ENCODE data around the gene SIRPA.

SIRPA gene

DNA sequence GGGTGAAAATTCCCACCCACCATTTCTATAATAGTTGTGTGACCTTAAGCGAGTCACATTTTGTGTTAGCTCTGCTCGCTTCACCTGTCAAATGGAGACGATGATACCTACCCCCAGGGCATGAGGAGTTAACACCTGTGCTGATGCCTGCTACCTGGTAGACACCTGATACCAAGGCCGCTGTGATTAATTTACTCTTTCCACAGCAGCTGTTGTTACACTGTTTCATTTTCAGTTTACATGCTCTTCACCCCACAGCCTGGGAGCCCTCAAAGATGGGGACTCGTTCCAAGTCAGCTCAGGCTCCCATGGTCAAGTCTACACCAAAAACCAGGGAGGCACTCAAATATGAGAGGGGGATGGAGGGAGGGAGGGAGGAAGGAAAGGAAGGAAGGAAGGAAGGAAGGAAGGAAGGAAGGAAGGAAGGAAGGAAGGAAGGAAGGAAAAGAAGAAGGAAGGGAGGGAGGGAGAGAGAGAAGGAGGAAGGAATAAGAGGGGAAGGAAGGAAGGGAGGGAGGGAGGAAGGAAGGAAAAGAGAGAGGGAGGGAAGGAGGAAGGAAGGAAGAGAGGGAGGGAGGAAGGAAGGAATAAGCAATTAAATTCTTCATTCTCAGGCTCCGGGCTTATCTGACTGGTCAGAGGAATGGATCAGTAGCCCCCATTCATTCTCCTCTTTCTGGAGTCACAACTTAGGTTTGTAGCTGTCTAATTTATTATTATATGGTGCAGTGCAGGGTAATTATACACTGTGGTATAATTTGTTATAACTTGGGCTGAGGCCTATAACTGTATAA lies 57.7 kb downstream of the SIRPA start:
- FAIRE-seq = no peak

DNA sequence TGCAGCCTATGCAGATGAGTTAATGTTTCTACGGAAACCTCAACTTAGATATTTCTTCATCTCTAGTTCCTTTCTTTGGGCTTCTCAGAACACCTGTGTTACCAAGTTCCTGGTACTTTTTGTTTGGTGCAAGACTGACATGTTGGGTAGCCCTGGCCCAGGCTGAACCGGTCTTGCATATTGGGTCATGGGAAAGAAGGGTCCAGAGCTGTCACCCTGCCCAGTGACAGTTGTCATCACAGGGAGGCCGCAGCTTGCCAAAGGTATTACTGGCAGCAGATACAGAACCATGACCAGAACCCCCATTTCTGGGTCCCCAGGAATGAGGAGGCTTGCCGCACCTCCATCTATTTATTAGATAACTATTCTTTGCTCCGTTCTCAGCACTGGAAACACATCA lies 58.4 kb downstream of the SIRPA start:
- FAIRE-seq = no peak

DNA sequence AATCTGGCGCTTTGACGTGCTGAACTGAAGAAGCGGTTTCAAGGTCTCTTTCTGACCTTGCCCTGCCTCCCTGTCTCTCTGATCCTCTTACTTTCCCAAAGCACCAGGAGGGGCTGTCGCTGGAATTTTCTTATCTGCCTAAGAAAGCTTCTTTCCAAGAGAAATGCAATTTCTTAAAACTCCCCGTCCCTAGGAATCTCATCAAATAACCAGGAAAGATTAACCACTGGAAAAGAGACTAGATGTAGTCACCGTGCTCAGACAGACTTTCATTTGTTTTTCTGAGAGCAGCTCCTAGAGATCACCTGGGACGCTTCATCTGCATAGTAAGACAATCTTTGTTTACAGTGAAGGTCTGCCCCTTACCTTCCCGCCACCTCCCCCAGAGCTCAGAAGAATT lies 60.0 kb downstream of the SIRPA start:
- no peak for FAIRE-seq

DNA sequence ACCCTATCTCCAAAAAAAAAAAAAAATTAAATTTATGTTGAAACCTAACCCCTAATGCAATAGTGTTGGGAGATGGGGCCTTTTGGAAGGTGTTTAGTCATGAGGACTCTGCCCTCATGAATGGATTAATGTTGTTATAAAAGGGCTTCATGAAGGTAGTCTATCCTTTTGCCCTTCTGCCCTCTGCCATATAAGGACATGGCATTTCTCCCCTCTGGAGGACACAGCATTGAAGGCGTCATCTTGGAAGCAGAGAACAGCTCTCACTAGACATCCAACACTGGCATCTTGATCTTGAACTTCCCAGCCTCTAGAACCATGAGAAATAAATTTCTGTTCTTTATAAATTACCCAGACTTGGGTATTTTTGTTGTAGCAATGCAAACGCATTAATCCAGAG lies 63.2 kb downstream of the SIRPA start:
- FAIRE-seq = no peak

DNA sequence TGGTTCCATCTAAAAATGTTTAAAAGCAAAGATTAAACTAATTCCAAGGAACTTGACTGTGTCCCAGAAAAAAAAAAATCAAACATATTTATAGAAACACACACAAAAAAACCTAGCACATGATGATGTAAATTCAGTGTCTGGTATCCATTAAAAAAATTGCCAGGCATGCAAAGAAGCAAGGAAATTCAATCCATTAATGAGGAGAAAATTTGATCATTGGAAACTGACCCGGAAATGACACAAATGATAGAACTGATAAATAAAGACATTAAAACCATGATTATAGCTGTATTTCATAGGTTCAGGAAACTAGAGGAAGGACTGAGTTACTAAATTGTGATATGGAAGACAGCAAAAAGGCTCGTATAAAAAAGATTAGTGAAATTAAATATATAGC lies 63.9 kb downstream of the SIRPA start:
- FAIRE-seq = no peak

DNA sequence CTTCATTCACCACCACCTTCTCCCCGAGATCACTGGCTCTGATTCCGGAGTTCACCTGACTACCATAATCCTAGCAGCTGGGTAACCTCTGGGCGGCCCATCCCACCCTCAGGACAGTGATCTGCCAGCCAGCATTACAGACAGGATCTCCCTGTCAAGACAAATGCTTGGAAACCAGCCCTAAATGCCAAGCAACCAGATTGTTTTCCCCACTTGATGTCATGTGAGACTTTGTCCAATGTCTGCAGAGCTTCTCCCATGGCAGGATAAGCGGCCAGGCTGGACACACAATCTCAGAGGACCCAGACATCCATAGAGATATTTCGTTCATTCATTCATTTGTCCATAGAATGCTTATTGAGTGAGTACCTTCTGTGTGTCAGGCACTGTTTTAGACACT lies 66.2 kb downstream of the SIRPA start:
- FAIRE-seq = no peak

DNA sequence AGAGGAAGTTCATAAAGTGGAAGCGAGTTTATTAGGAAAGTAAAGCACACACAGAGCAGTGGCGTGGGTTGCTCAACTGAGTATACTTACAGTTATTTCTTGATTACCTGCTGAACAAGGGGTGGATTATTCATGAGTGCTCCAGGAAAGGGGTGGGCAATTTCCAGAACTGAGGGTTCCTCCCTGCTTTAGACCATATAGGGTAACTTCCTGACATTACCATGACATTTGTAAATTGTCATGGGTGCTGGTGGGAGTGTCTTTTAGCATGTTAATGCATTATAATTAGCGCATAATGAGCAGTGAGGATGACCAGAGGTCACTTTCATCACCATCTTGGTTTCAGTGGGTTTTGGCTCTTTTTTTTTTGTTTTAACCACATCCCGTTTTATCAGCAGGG lies 68.9 kb downstream of the SIRPA start:
- no peak for FAIRE-seq

DNA sequence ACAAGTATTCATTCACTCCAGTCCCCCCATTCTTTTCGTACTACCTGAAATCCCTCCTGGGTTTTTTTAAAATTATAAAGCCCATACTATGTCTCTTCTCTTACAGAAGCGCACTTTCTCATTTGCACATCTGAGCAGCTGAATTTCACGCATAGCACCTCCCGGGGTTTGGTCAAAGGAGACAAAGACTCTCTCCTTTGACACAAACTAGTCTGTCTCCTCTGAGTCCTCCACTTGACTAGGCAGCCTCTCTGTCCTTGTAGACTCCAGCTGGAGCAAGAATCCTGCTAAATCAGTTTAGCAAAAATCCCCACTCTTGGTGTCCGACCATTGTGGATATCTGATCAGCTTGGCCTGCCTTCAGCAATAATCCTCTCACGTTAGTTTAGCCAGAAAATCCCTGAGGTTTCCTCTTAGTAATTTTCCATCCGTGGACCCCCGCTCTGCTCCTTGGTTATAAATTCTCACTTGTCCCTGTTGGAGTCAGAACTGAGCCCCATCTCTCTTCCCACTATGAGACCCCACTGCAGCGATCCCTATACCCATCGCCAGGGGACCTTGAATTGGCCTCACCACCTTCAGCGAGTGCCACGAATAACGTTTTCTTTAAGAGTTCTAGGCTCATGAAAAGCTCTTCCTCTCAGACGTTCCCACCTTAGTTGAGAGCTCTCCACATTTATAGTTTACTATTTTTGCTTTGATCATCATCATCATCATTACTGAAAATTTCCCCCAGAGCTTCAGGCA lies 69.6 kb downstream of the SIRPA start:
- no peak for FAIRE-seq

DNA sequence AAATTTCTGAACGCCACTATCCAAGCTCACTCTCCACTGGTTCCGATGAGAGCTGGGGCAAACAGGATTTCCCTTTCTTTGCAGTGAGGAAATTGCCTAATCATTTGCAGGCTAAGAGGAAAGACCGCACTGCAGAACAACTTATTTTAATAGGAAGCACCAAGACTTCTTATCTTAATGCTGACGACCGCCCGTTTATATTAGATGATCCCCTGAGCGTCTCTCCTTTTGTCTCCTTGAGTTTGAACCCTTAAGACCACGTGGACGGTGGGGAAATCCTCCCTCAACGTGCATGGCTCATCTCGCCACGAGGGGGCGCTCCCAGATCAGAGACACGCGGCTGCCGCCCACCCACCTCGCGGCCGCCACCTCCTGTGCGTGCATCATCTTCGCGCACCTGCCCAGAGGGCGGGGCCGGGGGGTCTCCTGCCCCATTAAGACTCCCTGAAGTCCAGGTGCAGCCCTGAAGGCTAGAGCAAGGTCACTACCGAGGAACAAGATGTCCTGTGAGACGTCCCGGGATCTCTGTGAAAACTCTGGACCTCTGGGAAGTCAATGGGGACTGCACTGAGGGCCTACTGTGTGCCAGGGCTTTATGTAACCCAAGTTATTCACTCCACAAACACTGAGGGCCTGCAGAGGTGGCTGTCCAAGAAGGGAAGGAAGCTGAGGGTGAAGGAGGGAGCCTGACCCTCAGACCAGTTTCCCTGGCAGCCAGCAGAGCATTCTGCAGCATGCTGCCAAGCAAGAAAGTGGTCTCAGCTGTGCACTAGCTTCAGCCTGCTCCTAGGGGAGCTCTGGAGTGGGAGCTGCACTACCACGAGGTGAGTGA lies 70.5 kb downstream of the SIRPA start:
- no peak for FAIRE-seq

DNA sequence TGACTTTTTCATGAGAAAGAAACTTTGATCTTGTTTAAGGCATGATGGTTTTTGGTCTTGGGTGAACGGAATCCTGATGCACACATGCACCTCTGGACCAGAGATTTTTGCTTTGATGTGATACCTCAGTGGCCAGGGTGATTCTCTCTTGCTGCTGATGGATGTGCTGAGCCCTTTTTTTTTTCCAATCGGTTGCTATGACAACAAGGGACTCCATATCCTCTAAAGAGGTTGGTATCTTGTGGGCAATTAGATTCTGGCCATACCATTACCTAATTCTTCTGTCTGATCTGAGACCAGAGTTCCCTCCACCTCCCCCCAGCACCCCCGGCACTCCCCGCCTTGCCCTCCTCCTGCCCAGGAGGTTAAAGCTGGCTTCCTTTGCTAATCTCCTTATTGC lies 73.8 kb downstream of the SIRPA start:
- no peak for FAIRE-seq

DNA sequence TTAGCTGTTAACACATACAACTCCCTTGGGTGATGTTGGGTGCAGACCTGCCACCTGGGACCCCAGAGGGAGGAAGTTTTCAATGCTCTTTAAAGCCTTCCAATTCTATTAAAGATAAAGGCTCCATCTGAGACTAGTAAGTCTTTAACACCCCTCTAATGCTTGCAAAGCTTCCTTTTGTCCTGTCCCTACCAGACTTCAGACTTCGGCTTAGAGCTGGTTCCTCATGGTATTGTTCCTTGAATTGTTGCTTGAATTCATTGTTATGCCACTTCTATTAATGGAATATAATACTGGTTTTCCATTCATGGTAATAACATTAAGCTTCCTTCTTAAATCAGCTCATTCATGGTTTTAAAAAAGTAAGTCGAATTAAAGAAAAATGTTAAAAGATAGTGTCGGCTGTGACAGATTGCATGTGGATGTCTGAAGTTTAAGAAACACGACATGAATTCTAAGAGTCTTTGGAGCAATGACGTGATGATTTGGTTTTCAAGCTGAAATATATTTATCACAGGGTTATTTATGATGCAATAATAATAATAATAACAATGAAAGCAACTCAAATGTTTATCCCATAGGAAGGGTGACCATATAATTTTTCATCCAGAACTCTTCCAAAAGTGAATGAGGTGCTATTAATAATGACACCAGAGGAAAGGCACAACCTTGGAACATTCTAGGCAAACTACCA lies 76.8 kb downstream of the SIRPA start:
- no peak for FAIRE-seq

DNA sequence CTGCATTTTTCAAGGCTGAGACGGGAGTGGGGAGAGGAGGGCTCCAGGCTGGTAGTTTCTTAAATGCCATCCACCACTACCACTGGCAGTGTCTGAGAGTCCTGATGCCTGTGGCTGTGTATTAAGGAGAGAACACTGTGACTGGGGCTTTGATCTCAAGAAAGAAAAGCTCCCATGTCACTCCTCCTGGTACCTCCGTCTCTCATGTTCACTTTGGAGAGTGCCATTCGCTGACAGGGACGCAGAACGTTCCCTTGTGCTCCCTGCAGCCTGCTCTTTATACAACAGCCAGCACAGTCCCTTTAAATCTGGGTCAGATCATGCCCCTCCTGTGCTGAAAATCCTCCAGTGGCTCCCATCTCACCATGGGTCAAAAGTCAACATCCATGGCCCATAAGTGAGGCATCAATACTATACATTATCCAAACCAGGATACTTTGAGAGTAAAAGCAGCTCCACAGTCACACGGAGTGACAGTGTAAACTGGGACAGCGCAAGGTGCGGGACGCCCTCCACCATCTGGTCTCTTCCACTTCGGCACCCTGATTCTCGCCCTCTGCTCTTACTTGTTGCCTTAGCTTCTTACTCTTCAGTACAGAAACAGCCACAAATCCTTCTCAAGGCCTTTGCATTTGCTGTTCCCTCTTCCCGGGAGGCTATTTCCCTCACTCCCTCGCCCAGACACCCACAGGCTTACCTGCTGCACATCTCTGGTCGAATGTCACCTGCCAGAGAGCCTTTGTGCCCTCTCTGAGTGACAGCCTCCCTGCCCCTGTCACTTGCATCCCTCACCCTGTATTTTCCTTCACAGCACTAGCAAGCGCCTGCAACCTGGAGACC lies 78.6 kb downstream of the SIRPA start:
- FAIRE-seq = no peak

DNA sequence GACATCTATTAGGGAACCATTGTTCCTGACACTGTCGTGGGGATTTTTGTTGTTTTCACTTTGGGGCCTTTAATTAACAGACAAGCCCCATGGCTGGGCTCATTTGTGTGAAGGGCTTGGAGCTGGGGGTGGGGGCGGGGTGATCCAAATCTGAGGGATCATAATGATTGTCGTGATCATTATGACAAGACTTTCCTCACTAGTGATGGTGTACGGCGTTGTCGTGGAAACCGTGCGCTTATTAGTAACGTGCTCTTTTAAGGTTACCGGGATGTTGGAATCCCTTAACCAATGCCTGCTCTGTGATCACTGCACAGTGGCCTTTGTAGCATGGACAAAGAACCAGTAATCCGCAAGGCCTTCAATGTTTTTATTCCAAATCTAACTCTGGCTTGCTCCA lies 80.1 kb downstream of the SIRPA start:
- FAIRE-seq = no peak

DNA sequence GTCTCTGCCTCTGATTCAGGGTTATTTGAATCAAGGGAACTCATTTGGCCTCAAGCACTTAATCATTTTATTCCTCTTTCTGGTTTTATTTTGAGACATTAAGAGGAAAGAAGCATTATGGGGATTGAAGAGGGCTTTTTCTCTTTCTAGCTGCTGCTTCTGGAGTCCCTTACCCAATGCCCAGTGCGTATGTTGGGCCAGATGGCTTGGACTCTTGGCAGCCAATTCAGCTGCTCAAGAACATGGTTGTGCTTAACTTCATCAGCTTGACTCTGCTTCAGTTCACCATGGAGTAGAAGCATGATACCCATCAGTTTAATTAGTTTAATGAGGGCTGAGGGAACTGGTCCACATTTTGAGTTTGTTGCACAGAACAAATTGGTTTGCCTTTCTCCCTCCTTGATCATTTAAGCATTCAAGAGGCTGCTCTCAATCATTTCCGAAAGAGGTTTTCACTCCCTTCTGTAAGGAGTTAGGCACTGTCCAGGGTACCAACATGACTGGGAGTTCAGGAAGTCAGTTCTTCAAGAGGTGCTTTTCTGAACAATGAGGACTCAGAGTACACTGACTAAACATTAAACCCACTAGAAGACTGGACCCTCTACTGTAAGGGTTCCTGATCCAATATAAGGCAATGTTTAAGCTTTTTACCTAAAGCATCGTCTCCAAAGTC lies 84.0 kb downstream of the SIRPA start:
- FAIRE-seq = no peak

DNA sequence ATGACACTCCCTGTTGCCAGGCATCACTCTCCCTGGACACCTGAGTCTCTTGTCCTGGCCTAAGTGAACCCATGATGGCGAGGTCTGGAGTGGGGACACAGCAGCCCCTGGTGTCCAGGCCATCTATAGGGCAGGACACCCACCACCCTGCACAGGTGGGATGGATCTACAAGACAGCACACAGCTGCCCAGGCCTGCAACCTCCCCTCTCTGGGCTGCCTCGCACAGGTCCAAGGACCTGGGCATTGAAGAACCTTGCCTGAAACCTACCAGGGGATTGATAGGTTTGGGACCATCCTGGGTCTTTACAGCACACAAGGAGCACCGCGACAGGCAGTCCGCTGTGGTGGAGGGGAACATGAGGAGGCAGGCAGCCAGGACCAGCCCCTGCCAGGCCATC lies 87.5 kb downstream of the SIRPA start:
- FAIRE-seq = no peak

DNA sequence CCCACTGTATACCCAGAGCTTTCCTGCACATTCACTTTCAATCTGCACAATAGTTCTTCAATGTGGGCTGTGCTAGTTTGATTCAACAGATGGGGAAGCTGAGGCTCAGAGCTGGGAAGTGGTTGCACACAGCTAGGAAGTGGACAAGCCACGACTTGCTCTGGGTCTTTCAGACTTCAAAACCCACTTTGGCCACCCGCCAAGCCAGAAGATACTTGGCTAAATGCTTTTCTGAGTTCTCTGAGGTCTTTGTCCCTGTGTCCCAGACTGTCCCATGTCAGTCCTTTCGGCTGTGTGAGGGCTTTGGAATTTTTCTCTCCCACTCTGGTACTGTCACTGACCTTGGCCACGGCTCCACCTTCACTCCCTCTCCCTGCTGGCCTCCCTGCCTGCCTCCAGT lies 88.1 kb downstream of the SIRPA start:
- FAIRE-seq = no peak

DNA sequence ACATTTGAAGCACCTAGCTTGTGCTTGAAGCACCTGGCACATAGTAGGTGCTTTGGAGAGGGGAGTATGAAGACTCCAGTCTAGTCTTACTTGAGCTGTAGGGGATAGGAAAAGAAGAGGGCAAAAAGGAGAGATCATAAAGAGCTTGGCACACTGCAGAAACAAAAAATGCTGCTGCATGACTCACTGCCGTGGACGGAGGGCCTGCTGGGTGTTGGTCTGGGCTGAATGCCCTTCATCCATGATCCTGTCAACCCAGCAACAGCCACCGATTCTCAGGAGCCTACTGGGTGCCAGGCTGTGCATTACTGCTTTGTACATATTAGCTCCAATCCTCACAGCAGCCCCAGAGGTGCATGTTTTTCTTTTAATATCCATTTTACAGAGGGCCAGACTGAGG lies 92.6 kb downstream of the SIRPA start:
- FAIRE-seq = no peak

Measured in islet of Langerhans (tissue), 1 donor.